Measurements from ENCODE around the gene PHRF1.

GRCh38 chr11:540583-541432 is 35.5 kb upstream of the PHRF1 start:
- no peak for TF ChIP-seq MAX (CRISPR knock-in tag; IDR thresholded peaks at IDR 0.05)
- TF ChIP-seq TEAD4 (IDR thresholded peaks at IDR 0.05; ENCODE audit: low read length) = no peak
- no peak for TF ChIP-seq TEAD4 (CRISPR knock-in tag; IDR thresholded peaks at IDR 0.05; ENCODE audit: borderline replicate concordance)
- no peak for TF ChIP-seq POLR2A (conservative IDR thresholded peaks at IDR 0.05)
- TF ChIP-seq ZNF282 (CRISPR knock-in tag; IDR thresholded peaks at IDR 0.05) = no peak
- TF ChIP-seq SMARCA4 (IDR thresholded peaks at IDR 0.05) = no peak
- no peak for TF ChIP-seq CTCF (IDR thresholded peaks at IDR 0.05 in 2 of 3, conservative IDR thresholded peaks at IDR 0.05 in 1 of 3; ENCODE audit: insufficient read depth in 2 of 3, low read depth in 1 of 3, low read length in 3 of 3)
- TF ChIP-seq GTF2F1 (IDR thresholded peaks at IDR 0.05; ENCODE audit: low read depth, low read length) = no peak
- TF ChIP-seq KDM4B (IDR thresholded peaks at IDR 0.05; ENCODE audit: borderline replicate concordance in 2 of 2, low read depth in 1 of 2) = no peak

All from K562 (cell line).